Ectodermal cell (in vitro differentiated cells): ENCODE data around the gene GPR37.

Experiments used
- H3K27ac ChIP-seq: 2 replicates; pipeline ENCODE4 v1.7.0; 2013; ENCODE audit warnings: mild to moderate bottlenecking, low read depth, low read length; ENCODE audit not compliant: insufficient read depth, poor library complexity, severe bottlenecking
- H3K27me3 ChIP-seq: 2 replicates; pipeline ENCODE4 v1.7.0; 2013; ENCODE audit warnings: mild to moderate bottlenecking, low read length; ENCODE audit not compliant: insufficient read depth, control insufficient read depth, poor library complexity, severe bottlenecking
- H3K36me3 ChIP-seq: one replicate; pipeline ENCODE4 v1.7.0; 2013; ENCODE audit warnings: low read length; ENCODE audit not compliant: control insufficient read depth, insufficient read depth
- H3K4me1 ChIP-seq: one replicate; pipeline ENCODE4 v1.7.0; 2013; ENCODE audit warnings: low read length; ENCODE audit not compliant: control insufficient read depth, insufficient read depth
- H3K4me3 ChIP-seq: 2 replicates; pipeline ENCODE4 v1.7.0; 2013; ENCODE audit warnings: low read depth, low read length, control low read depth; ENCODE audit not compliant: insufficient read depth
- H3K9me3 ChIP-seq: 2 replicates; pipeline ENCODE4 v1.7.0; 2013; ENCODE audit warnings: mild to moderate bottlenecking, low read length, moderate library complexity; ENCODE audit not compliant: control insufficient read depth
- WGBS, 2 experiments: methylation state at CpG; one replicate each; pipeline ENCODE4 v1.1.7; 2013; ENCODE audit warnings: missing lambda C conversion rate in 2 of 2; 5-methylcytosine and 5-hydroxymethylcytosine counted together

Gene GPR37

GRCh38 chr7:124796771-124797170 is 31.2 kb upstream of the GPR37 start:
- Histone ChIP-seq H3K27ac (no peak overlapping the region), H3K36me3 (no peaks in the 10 kb centered on the region), H3K4me3 (no peak overlapping the region), H3K27me3 (no peaks in the 10 kb centered on the region), H3K9me3 (no peaks in the 10 kb centered on the region), H3K4me1 (no peaks in the 10 kb centered on the region)
- WGBS, 2 experiments = 86 to 90% methylated on average over 1 of the region's 2 CpGs

GRCh38 chr7:124792696-124793095 is 27.1 kb upstream of the GPR37 start:
- H3K27ac ChIP-seq = no peak overlapping the region
- H3K36me3 ChIP-seq = no peaks in the 10 kb centered on the region
- H3K4me3 ChIP-seq = no peak overlapping the region
- no peaks in the 10 kb centered on the region for H3K4me1 ChIP-seq
- H3K9me3 ChIP-seq = no peaks in the 10 kb centered on the region
- H3K27me3 ChIP-seq = no peaks in the 10 kb centered on the region
- WGBS, 2 experiments = 89 to 91% methylated on average over 3 of the region's 3 CpGs

GRCh38 chr7:124792002-124792401 is 26.4 kb upstream of the GPR37 start:
- Histone ChIP-seq H3K27me3 (no peaks in the 10 kb centered on the region), H3K4me1 (no peaks in the 10 kb centered on the region), H3K36me3 (no peaks in the 10 kb centered on the region), H3K4me3 (no peak overlapping the region), H3K27ac (no peak overlapping the region), H3K9me3 (no peaks in the 10 kb centered on the region)

- H3K4me1 ChIP-seq = no peaks in the 10 kb centered on the region
- H3K4me3 ChIP-seq = no peak overlapping the region
- no peaks in the 10 kb centered on the region for H3K27me3 ChIP-seq
- WGBS, 2 experiments = 92 to 93% methylated on average over 4 of the region's 4 CpGs
- no peaks in the 10 kb centered on the region for H3K36me3 ChIP-seq
- H3K9me3 ChIP-seq = no peaks in the 10 kb centered on the region
- H3K27ac ChIP-seq = no peak overlapping the region
Measured at GRCh38 chr7:124791426-124791825, 25.8 kb upstream of the GPR37 start.

GRCh38 chr7:124790645-124791044 is 25.1 kb upstream of the GPR37 start:
- Histone ChIP-seq H3K9me3 (no peaks in the 10 kb centered on the region), H3K36me3 (no peaks in the 10 kb centered on the region), H3K27ac (no peak overlapping the region), H3K4me3 (no peak overlapping the region), H3K4me1 (no peaks in the 10 kb centered on the region), H3K27me3 (no peaks in the 10 kb centered on the region)
- WGBS, 2 experiments = 93 to 98% methylated on average over 6 of the region's 6 CpGs

GRCh38 chr7:124785994-124786393 is 20.4 kb upstream of the GPR37 start:
- no peak overlapping the region for H3K4me3 ChIP-seq
- H3K27ac ChIP-seq = no peak overlapping the region
- no peaks in the 10 kb centered on the region for H3K27me3 ChIP-seq
- no peaks in the 10 kb centered on the region for H3K36me3 ChIP-seq
- no peaks in the 10 kb centered on the region for H3K9me3 ChIP-seq
- 92 to 93% methylated on average over 6 of the region's 6 CpGs for WGBS, 2 experiments
- H3K4me1 ChIP-seq = peaks cover 4% of the 10 kb centered on the region

GRCh38 chr7:124784879-124785818 is 19.6 kb upstream of the GPR37 start:
- no peak overlapping the region for H3K27ac ChIP-seq
- no peaks in the 10 kb centered on the region for H3K9me3 ChIP-seq
- H3K4me3 ChIP-seq = no peak overlapping the region
- H3K27me3 ChIP-seq = no peaks in the 10 kb centered on the region
- WGBS, 2 experiments = 55 to 60% methylated on average over 7 to 8 of the region's 9 CpGs
- H3K36me3 ChIP-seq = no peaks in the 10 kb centered on the region
- H3K4me1 ChIP-seq = peaks cover 4% of the 10 kb centered on the region

GRCh38 chr7:124783271-124783670 is 17.7 kb upstream of the GPR37 start:
- H3K4me1 ChIP-seq = peaks cover 4% of the 10 kb centered on the region

GRCh38 chr7:124781907-124782734 is 16.5 kb upstream of the GPR37 start:
- no peak overlapping the region for H3K27ac ChIP-seq
- H3K27me3 ChIP-seq = no peaks in the 10 kb centered on the region
- 87 to 90% methylated on average over 11 to 12 of the region's 12 CpGs for WGBS, 2 experiments
- no peaks in the 10 kb centered on the region for H3K9me3 ChIP-seq
- peaks cover 4% of the 10 kb centered on the region for H3K4me1 ChIP-seq
- no peak overlapping the region for H3K4me3 ChIP-seq
- H3K36me3 ChIP-seq = no peaks in the 10 kb centered on the region

More at GRCh38 chr7:124783271-124783670, 17.7 kb upstream of the GPR37 start:
- no peaks in the 10 kb centered on the region for H3K36me3 ChIP-seq
- H3K27me3 ChIP-seq = no peaks in the 10 kb centered on the region
- no peak overlapping the region for H3K27ac ChIP-seq
- no peaks in the 10 kb centered on the region for H3K9me3 ChIP-seq
- H3K4me3 ChIP-seq = no peak overlapping the region
- WGBS, 2 experiments = 92 to 99% methylated on average over 4 to 5 of the region's 5 CpGs

GRCh38 chr7:124781418-124781817 is 15.8 kb upstream of the GPR37 start:
- no peaks in the 10 kb centered on the region for H3K27me3 ChIP-seq
- peaks cover 4% of the 10 kb centered on the region for H3K4me1 ChIP-seq
- no peak overlapping the region for H3K4me3 ChIP-seq
- no peaks in the 10 kb centered on the region for H3K36me3 ChIP-seq
- H3K9me3 ChIP-seq = no peaks in the 10 kb centered on the region
- 95 to 97% methylated on average over 2 of the region's 2 CpGs for WGBS, 2 experiments
- no peak overlapping the region for H3K27ac ChIP-seq
